ENCODE measurements around the gene PROKR2. TPM values are rescaled to one million over a fixed set of nuclear protein-coding genes. Genes with fewer than 3 reads are reported as not detected.

Gene PROKR2
- not detected for polyA plus RNA-seq
- long read RNA-seq, donor 1 = 0 reads
- long read RNA-seq, donor 2 = 0 reads
- long read RNA-seq, donor 3 = 0 reads
- long read RNA-seq, donor 4 = 0 reads
- long read RNA-seq, donor 5 = 0 reads
- long read RNA-seq, donor 6 = 0 reads
- long read RNA-seq, donor 7 = 0 reads
- long read RNA-seq, donor 8 = 0 reads
- long read RNA-seq, donor 9 = 0 reads
- long read RNA-seq, donor 10 = 0 reads

DNA sequence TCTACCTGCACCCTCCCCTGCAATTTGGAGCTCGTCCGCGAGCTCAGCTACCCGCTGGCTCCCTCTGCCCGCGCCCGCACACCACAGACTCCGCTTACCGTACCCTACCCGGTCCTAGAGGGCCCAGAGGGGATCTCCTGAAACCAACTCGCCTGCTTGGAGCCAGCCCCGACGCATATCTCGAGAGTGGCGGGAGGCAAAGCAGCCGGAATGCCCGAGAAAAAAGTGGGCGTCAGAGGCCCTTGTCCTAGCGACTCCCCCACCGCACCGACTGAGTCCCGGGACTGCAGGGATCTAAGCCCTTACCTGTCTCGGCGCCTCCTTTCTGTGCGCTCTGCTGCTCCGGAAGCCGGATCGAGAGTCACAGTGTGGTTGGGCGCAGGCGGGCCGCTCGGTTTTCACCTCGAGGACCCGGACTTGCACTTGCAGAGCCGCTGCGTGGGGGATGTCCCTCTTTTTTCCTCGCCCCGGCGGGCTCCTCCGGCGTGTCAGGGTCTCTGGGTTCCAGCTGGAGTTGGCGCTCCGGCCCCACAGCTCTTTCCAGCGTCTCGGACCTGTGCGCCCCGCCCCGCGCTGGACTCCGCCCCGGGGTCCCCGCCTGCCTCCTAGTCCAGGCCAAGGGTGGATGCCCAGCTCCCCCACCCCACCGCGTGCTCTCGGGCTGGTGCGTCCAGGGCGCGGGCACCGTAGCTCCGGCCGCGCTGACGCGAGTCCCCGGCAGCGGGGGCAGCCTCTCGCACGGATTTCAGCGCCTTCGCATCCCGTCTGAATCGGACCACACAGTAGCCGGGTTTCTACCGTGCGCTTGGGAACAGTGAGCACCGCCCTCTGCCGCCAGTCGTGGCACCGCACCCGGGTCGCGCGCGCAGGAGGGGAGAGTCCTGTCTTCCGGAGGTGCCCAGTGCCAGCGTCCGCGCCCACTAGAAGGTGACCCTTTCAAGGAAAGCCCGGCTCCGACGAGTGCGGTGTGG lies at the start of gene PROKR2:
PROKR2 (minus strand) TSS at position 767 of the 971 bp plus-strand sequence. CDS start 2,585 bp downstream, outside the sequence.
- peak in 1 of 2 donors; percentile 17 for DNase-seq
- FAIRE-seq = no peak
- H3K4me1 ChIP-seq (ENCODE audit: control insufficient read depth in 3 of 3, insufficient read depth in 2 of 3, low read depth in 1 of 3, low read length in 2 of 3) = no peaks in the 10 kb centered on the region
- WGBS, 3 donors = 2 to 6% (median 6%) methylated on average over 88 to 92 of the region's 92 CpGs
- H3K4me3 ChIP-seq (ENCODE audit: low read depth in 1 of 3, low read length in 3 of 3) = no peak within 1 kb of the TSS
- peaks cover 15 to 52% (median 31%) of the 10 kb centered on the region in 3 donors for H3K27me3 ChIP-seq (ENCODE audit: control insufficient read depth in 3 of 3, insufficient read depth in 3 of 3, low read length in 3 of 3)
- no peaks in the 10 kb centered on the region for H3K9me3 ChIP-seq (ENCODE audit: control insufficient read depth in 2 of 2, insufficient read depth in 1 of 2, low read depth in 1 of 2, low read length in 1 of 2)
- H3K36me3 ChIP-seq (ENCODE audit: control insufficient read depth in 3 of 3, insufficient read depth in 2 of 3, low read depth in 1 of 3, low read length in 3 of 3) = no peaks in the 10 kb centered on the region
- no peak within 1 kb of the TSS for H3K27ac ChIP-seq (ENCODE audit: low read depth in 1 of 3, low read length in 2 of 3)

DNA sequence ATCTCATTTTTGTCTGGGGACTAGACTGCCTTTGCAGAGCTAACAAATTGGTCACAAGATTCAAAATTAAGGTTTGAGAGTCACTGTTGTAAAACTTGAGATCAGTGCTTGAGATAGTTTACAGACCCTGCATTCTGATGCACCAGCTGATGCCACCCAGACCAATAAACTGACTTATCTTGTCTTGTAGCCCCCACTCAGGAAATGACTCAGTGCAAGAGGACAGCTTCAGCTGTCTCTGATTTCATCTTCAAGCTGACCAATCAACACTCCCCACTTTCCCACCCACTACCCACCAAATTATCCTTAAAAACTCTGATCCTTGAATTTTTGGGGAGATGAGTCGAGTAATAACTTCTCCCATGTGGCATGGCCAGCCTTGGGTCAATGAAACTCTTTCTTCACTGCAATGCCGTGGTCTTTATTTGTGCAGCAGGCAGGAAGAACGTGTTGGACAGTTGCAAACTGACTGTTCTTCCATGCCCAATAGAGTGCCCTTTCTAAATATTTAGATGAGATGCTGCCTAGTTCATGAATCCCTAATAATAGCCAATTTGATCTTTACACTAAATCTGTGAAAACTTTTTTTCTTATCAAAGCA lies 48.3 kb upstream of the PROKR2 start:
- DNase-seq = no peak
- H3K27ac ChIP-seq (ENCODE audit: low read depth in 1 of 3, low read length in 2 of 3) = no peak overlapping the region
- H3K4me1 ChIP-seq (ENCODE audit: control insufficient read depth in 3 of 3, insufficient read depth in 2 of 3, low read depth in 1 of 3, low read length in 2 of 3) = no peaks in the 10 kb centered on the region
- FAIRE-seq = no peak
- no peaks in the 10 kb centered on the region for H3K36me3 ChIP-seq (ENCODE audit: control insufficient read depth in 3 of 3, insufficient read depth in 2 of 3, low read depth in 1 of 3, low read length in 3 of 3)
- no peak overlapping the region for H3K4me3 ChIP-seq (ENCODE audit: low read depth in 1 of 3, low read length in 3 of 3)
- peaks cover 0 to 2% (median 0%) of the 10 kb centered on the region in 3 donors for H3K27me3 ChIP-seq (ENCODE audit: control insufficient read depth in 3 of 3, insufficient read depth in 3 of 3, low read length in 3 of 3)
- WGBS, 3 donors = 46 to 64% (median 53%) methylated on average over 3 of the region's 3 CpGs
- H3K9me3 ChIP-seq (ENCODE audit: control insufficient read depth in 2 of 2, insufficient read depth in 1 of 2, low read depth in 1 of 2, low read length in 1 of 2) = peaks cover 0 to 2% of the 10 kb centered on the region in 2 donors

DNA sequence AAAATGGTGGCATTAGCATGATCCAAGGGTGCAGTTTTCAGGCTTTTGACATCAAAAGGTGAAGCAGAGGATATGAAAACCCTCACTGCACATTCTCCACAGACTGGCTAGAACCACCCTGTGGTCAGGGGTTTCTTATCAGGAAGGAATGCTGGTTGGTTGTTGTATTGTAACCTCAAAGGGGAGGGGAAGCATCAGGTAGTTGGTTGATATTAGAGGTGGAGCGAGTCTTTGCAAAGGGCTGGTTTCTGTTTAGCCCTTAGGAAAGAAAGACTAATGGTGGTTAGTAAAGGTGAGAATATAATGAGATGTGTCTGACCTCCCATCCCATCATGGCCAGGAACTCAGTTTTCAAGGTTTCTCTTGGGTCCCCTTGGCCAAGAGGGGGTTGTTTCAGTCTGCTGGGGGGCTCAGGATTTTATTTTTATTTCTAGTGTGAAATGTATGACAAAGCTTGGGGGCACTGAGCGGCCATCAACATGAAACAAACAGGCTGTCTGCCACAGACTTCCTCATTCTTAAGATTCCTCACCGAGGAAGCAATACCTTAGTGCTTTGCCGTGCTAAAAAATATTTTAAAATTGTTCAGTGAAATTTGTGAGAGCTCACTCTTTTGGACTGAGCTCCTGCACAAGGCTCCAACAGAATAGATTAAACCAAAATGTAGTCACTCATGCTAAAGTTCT lies 47.5 kb upstream of the PROKR2 start:
- Histone ChIP-seq H3K4me1 (ENCODE audit: control insufficient read depth in 3 of 3, insufficient read depth in 2 of 3, low read depth in 1 of 3, low read length in 2 of 3) (no peaks in the 10 kb centered on the region), H3K9me3 (ENCODE audit: control insufficient read depth in 2 of 2, insufficient read depth in 1 of 2, low read depth in 1 of 2, low read length in 1 of 2) (peaks cover 0 to 2% of the 10 kb centered on the region in 2 donors), H3K4me3 (ENCODE audit: low read depth in 1 of 3, low read length in 3 of 3) (no peak overlapping the region), H3K36me3 (ENCODE audit: control insufficient read depth in 3 of 3, insufficient read depth in 2 of 3, low read depth in 1 of 3, low read length in 3 of 3) (no peaks in the 10 kb centered on the region), H3K27me3 (ENCODE audit: control insufficient read depth in 3 of 3, insufficient read depth in 3 of 3, low read length in 3 of 3) (peaks cover 0 to 2% (median 0%) of the 10 kb centered on the region in 3 donors), H3K27ac (ENCODE audit: low read depth in 1 of 3, low read length in 2 of 3) (no peak overlapping the region)
- FAIRE-seq (no peak), DNase-seq (no peak)
- WGBS, 3 donors = 59 to 69% (median 67%) methylated on average over 4 of the region's 4 CpGs

DNA sequence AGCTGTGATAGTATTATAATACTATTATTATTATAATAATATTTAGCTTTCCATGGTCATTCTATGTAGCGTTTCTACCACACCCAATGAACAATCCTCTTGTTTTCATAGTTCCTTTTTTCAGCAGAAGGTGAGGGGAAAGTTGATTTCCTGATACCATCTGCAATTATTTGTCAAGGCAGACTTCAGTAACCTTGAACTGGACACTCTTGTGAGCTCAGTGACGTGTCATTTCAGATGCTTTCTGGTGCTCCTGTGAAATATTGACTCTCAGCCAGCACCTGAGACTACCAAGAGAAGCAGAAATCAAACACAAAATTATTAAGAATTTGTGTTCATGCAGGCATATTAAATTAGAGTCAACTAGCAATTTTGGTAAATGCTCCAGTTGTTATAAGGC lies 46.0 kb upstream of the PROKR2 start:
- WGBS, 3 donors = 23 to 34% (median 30%) methylated on average over 2 of the region's 2 CpGs
- no peak for DNase-seq
- H3K27ac ChIP-seq (ENCODE audit: low read depth in 1 of 3, low read length in 2 of 3) = no peak overlapping the region
- peaks cover 0 to 2% of the 10 kb centered on the region in 2 donors for H3K9me3 ChIP-seq (ENCODE audit: control insufficient read depth in 2 of 2, insufficient read depth in 1 of 2, low read depth in 1 of 2, low read length in 1 of 2)
- peaks cover 0 to 2% (median 0%) of the 10 kb centered on the region in 3 donors for H3K27me3 ChIP-seq (ENCODE audit: control insufficient read depth in 3 of 3, insufficient read depth in 3 of 3, low read length in 3 of 3)
- FAIRE-seq = no peak
- no peaks in the 10 kb centered on the region for H3K4me1 ChIP-seq (ENCODE audit: control insufficient read depth in 3 of 3, insufficient read depth in 2 of 3, low read depth in 1 of 3, low read length in 2 of 3)
- H3K4me3 ChIP-seq (ENCODE audit: low read depth in 1 of 3, low read length in 3 of 3) = no peak overlapping the region
- no peaks in the 10 kb centered on the region for H3K36me3 ChIP-seq (ENCODE audit: control insufficient read depth in 3 of 3, insufficient read depth in 2 of 3, low read depth in 1 of 3, low read length in 3 of 3)

DNA sequence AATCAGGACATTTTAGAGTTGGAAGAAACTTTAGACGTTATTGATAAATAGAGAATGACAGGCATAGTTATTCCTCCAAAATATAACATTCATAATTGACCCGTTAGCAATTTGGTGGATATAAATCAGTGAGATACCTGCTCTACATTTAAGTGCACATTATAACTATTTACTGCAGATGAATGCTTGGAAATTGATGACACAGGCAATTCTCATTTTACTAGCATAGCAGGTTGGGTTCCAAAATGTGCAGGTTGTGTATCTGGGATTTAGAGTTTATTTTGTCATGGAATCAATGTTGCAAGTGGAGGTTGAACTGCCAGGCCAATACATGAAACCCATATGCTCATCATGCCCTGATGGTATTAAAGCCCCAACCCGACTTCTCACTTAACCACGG lies 44.4 kb upstream of the PROKR2 start:
- H3K4me1 ChIP-seq (ENCODE audit: control insufficient read depth in 3 of 3, insufficient read depth in 2 of 3, low read depth in 1 of 3, low read length in 2 of 3) = no peaks in the 10 kb centered on the region
- 61 to 68% (median 63%) methylated on average over 4 of the region's 4 CpGs for WGBS, 3 donors
- no peak overlapping the region for H3K4me3 ChIP-seq (ENCODE audit: low read depth in 1 of 3, low read length in 3 of 3)
- no peaks in the 10 kb centered on the region for H3K9me3 ChIP-seq (ENCODE audit: control insufficient read depth in 2 of 2, insufficient read depth in 1 of 2, low read depth in 1 of 2, low read length in 1 of 2)
- no peaks in the 10 kb centered on the region for H3K36me3 ChIP-seq (ENCODE audit: control insufficient read depth in 3 of 3, insufficient read depth in 2 of 3, low read depth in 1 of 3, low read length in 3 of 3)
- no peak for FAIRE-seq
- H3K27me3 ChIP-seq (ENCODE audit: control insufficient read depth in 3 of 3, insufficient read depth in 3 of 3, low read length in 3 of 3) = peaks cover 0 to 2% (median 0%) of the 10 kb centered on the region in 3 donors
- H3K27ac ChIP-seq (ENCODE audit: low read depth in 1 of 3, low read length in 2 of 3) = no peak overlapping the region
- no peak for DNase-seq

DNA sequence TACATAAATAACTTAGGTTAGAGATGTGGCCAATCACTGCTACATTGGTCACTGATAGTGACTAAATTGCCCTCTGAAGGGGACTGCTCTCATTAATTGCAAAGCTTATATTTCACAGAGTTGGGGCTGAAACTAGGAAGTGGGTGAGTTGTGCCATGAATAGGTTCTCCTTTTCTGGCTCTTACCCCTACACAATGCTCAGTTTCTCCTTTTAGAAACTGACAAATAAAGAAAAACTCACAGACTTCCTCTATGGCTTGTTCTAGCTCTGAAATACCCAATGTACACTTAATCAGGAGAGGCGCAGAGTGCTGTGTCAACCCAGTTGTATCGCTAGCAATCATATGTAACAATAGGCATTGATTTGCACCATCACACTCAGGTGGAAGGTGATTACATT lies 41.2 kb upstream of the PROKR2 start:
- Histone ChIP-seq H3K36me3 (ENCODE audit: control insufficient read depth in 3 of 3, insufficient read depth in 2 of 3, low read depth in 1 of 3, low read length in 3 of 3) (no peaks in the 10 kb centered on the region), H3K27me3 (ENCODE audit: control insufficient read depth in 3 of 3, insufficient read depth in 3 of 3, low read length in 3 of 3) (peaks cover 0 to 2% (median 0%) of the 10 kb centered on the region in 3 donors), H3K4me3 (ENCODE audit: low read depth in 1 of 3, low read length in 3 of 3) (no peak overlapping the region), H3K4me1 (ENCODE audit: control insufficient read depth in 3 of 3, insufficient read depth in 2 of 3, low read depth in 1 of 3, low read length in 2 of 3) (no peaks in the 10 kb centered on the region), H3K27ac (ENCODE audit: low read depth in 1 of 3, low read length in 2 of 3) (no peak overlapping the region), H3K9me3 (ENCODE audit: control insufficient read depth in 2 of 2, insufficient read depth in 1 of 2, low read depth in 1 of 2, low read length in 1 of 2) (no peaks in the 10 kb centered on the region)
- 65 to 86% (median 68%) methylated on average over 2 of the region's 2 CpGs for WGBS, 3 donors
- DNase-seq (no peak), FAIRE-seq (no peak)

DNA sequence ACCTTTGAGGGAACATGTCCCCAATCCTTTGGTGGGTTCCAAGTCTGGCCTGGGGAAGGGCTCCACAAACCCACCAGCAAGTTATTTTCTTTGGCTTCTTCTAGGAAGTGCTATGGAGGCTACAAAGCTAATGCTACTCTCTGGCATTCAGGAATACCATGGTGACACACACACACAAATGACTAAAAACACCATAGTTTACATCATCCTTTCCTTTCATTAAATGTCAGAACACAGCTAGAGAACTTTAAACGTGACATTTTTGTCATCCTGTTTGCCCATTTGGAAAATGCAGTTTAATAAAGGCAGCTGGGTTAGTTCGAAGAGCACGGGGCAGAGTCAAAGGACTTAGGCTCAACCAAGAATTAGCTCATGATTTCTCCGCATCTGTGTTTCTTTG lies 40.2 kb upstream of the PROKR2 start:
- no peaks in the 10 kb centered on the region for H3K4me1 ChIP-seq (ENCODE audit: control insufficient read depth in 3 of 3, insufficient read depth in 2 of 3, low read depth in 1 of 3, low read length in 2 of 3)
- H3K36me3 ChIP-seq (ENCODE audit: control insufficient read depth in 3 of 3, insufficient read depth in 2 of 3, low read depth in 1 of 3, low read length in 3 of 3) = no peaks in the 10 kb centered on the region
- FAIRE-seq = no peak
- no peak overlapping the region for H3K4me3 ChIP-seq (ENCODE audit: low read depth in 1 of 3, low read length in 3 of 3)
- H3K9me3 ChIP-seq (ENCODE audit: control insufficient read depth in 2 of 2, insufficient read depth in 1 of 2, low read depth in 1 of 2, low read length in 1 of 2) = no peaks in the 10 kb centered on the region
- H3K27ac ChIP-seq (ENCODE audit: low read depth in 1 of 3, low read length in 2 of 3) = no peak overlapping the region
- 72 to 77% (median 74%) methylated on average over 4 of the region's 4 CpGs for WGBS, 3 donors
- no peaks in the 10 kb centered on the region for H3K27me3 ChIP-seq (ENCODE audit: control insufficient read depth in 3 of 3, insufficient read depth in 3 of 3, low read length in 3 of 3)
- no peak for DNase-seq

DNA sequence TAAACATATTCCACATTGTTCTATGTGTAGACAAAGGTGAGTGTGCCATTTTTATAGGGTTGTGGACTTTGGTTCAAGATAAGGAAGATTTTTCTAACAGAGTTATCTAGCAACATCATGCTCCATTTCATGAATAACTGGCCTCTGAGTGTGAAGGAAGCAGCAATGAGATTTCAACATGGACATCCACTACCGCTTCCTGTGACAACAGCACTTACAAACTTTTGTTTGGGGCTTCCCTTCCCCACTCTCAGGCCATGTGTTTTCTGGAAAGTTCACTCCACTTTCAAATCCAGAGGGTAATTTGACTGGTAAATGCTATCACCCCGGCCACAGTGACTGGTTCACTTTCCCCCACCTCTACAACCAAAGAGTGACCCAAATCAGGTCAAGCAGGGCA lies 38.1 kb upstream of the PROKR2 start:
- FAIRE-seq (no peak), DNase-seq (peak in 1 of 2 donors; percentile 8)
- Histone ChIP-seq H3K4me1 (ENCODE audit: control insufficient read depth in 3 of 3, insufficient read depth in 2 of 3, low read depth in 1 of 3, low read length in 2 of 3) (no peaks in the 10 kb centered on the region), H3K36me3 (ENCODE audit: control insufficient read depth in 3 of 3, insufficient read depth in 2 of 3, low read depth in 1 of 3, low read length in 3 of 3) (no peaks in the 10 kb centered on the region), H3K27ac (ENCODE audit: low read depth in 1 of 3, low read length in 2 of 3) (no peak overlapping the region), H3K27me3 (ENCODE audit: control insufficient read depth in 3 of 3, insufficient read depth in 3 of 3, low read length in 3 of 3) (no peaks in the 10 kb centered on the region), H3K4me3 (ENCODE audit: low read depth in 1 of 3, low read length in 3 of 3) (no peak overlapping the region), H3K9me3 (ENCODE audit: control insufficient read depth in 2 of 2, insufficient read depth in 1 of 2, low read depth in 1 of 2, low read length in 1 of 2) (no peaks in the 10 kb centered on the region)
- WGBS, 3 donors = 79 to 85% (median 80%) methylated on average over 2 of the region's 2 CpGs

Measured in small intestine (tissue), 16 donors.